GM12891 (cell line): ENCODE results near the gene LAT. TPM values are rescaled to one million over a fixed set of nuclear protein-coding genes. Genes with fewer than 3 reads are reported as not detected.
"Not testable (repeated sequence)": the region's sequence is repeated elsewhere in the genome, so short reads cannot be mapped to it uniquely, and the experiment has no call there.

Source experiments
- DNase-seq: peaks from one replicate; pipeline ENCODE4 v3.0.0; 2011; ENCODE audit warnings: low spot score; ENCODE audit not compliant: insufficient read length
- FAIRE-seq: peaks from 2 replicates; lab custom pipeline; 2011; peaks lifted over from hg19 to GRCh38; lab: Jason Lieb, UNC
- PAX5 ChIP-seq: IDR thresholded peaks from 2 replicates; pipeline ENCODE4 v1.6.1; 2011; ENCODE audit warnings: low read length, moderate library complexity, mild to moderate bottlenecking; ENCODE audit not compliant: insufficient read depth, severe bottlenecking
- POLR2A ChIP-seq: IDR thresholded peaks from 2 replicates; pipeline ENCODE4 v1.6.1; 2011; ENCODE audit warnings: low read depth, low read length, control low read depth
- POLR2AphosphoS5 ChIP-seq: IDR thresholded peaks from 2 replicates; pipeline ENCODE4 v1.6.1; 2011; ENCODE audit warnings: low read depth, low read length, control low read depth
- POU2F2 ChIP-seq: IDR thresholded peaks from 2 replicates; pipeline ENCODE4 v1.6.1; 2011; ENCODE audit warnings: low read depth, mild to moderate bottlenecking, control low read depth, low read length, moderate library complexity
- SPI1 ChIP-seq: IDR thresholded peaks from 2 replicates; pipeline ENCODE4 v1.6.1; 2011; ENCODE audit warnings: low read depth, low read length, control low read depth
- TAF1 ChIP-seq: IDR thresholded peaks from 2 replicates; pipeline ENCODE4 v1.6.1; 2011; ENCODE audit warnings: low read depth, low read length, control low read depth
- polyA plus RNA-seq: library from polyadenylated mRNA; unstranded; fragments of >200 nt; gene quantifications from one replicate; pipeline ENCODE4 v1.2.1, GENCODE V29; 2012; ENCODE audit warnings: low read depth, missing spikeins, inconsistent platforms; ENCODE audit not compliant: missing spikeins

The LAT gene, protein sequence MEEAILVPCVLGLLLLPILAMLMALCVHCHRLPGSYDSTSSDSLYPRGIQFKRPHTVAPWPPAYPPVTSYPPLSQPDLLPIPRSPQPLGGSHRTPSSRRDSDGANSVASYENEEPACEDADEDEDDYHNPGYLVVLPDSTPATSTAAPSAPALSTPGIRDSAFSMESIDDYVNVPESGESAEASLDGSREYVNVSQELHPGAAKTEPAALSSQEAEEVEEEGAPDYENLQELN
- polyA plus RNA-seq = 3.6 TPM

DNA sequence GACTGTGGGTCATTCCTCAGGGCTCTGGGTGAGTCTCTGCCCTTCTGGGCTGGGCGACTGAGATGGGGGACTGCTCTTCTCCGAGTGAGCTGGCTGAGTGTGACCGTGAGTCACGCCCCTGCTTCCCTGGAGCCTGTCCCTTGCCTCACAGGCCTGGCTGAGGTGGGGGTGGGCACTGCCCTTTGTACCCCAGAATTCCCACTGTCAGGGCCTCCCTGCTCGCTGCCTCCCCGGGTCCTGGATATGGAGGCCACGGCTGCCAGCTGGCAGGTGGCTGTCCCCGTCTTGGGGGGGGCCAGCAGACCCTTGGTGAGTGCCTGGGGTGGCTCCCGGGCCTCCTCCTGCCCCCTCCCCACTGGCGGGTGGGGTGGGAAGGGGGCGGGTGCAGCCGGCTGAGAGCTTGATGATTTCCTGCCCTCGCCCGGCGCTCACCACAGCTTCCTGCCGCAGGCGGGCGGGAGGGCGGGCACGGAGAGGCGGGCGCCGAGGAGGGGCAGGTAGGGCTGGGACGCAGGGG is at the start of gene LAT:
Gene LAT, plus strand, starts transcription at position 434 of the 517 bp plus-strand sequence. CDS start 366 bp downstream, outside the sequence.
- FAIRE-seq (peak; percentile 57), DNase-seq (no peak)
- TF ChIP-seq PAX5 (no peak), TAF1 (no peak), POLR2A (no peak), SPI1 (no peak), POLR2AphosphoS5 (no peak), POU2F2 (no peak)

DNA sequence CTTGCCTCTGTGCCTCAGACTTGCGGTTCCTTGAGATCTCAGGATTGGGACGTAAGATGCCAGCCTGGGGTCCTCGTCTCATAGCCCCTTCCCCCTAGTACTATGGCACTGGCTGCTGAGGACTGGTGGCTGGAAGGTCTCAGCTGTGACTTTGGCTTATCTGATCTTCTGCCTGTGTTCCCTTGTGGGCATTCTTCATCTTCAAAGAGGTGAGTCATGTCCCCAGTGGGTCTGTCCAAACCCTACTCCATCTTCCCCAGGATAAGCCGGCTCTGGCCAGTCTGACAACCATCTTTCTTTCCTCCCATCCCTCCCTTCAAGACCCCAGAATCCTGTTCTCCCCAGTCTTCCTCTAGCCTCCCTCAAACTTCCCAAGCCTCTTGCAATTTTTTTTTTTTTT is 49.5 kb upstream of the LAT start:
- TF ChIP-seq POLR2AphosphoS5 (no peak), TAF1 (no peak), SPI1 (no peak), POU2F2 (no peak), PAX5 (no peak), POLR2A (no peak)
- DNase-seq (no peak), FAIRE-seq (no peak)

DNA sequence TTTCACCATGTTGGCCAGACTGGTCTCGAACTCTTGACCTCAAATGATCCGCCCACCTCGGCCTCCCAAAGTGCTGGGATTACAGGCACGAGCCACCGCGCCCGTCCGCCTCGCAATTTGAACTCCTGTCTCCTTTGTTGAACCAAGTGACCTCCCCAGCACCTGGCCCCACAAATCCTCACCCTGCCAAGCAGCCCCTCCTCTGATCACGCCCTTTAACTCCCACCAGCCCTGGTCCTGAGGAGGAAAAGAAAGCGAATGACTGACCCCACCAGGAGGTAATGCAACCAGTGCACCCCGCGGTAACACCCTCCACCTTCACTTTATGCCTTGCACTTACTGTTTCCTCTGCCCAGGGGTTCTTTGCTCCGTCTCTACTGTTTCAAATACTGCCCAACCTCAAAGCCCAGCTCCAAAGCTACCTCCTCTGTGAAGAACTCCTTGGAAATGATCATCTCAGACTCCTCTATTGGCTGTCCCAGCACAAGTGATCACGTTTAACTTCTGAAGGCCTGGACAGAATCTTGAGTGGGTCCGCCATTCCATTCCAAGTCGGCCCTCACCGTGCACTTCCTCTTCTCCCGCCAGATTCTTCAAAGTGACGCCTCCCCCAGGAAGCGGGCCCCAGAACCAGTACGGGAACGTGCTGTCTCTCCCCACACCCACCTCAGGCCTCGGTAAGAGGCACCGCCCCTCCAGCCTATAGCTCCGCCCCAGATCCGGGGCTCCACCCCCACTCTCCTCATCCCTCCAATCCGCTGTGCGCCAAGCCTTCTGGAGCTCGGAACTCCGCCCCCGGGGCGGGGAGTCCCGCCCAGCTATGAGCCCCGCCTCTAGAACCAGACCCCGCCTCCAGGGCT is 48.7 kb upstream of the LAT start:
- TF ChIP-seq SPI1 (peak; percentile 46; the same call in 1 of the 2 replicates), POLR2AphosphoS5 (no peak)
- FAIRE-seq (peak; percentile 84), DNase-seq (peak; percentile 91)

DNA sequence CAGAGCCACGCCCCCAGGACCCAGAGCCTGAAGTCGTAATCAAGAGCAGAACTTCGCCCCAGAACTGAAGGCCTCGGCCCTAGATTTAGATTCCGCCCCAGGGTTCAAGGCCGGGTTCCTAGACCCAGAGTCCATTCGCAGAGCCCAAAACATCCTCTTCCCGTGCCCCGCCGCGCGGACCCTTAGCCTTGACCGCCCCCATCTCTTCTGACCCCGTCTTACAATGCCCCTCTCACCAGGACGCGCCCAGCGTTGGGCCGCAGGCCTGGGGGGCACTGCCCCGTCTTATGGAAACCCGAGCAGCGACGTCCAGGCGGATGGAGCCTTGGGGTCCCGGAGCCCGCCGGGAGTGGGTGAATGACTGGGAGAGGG is 48.1 kb upstream of the LAT start:
- no peak for FAIRE-seq

DNA sequence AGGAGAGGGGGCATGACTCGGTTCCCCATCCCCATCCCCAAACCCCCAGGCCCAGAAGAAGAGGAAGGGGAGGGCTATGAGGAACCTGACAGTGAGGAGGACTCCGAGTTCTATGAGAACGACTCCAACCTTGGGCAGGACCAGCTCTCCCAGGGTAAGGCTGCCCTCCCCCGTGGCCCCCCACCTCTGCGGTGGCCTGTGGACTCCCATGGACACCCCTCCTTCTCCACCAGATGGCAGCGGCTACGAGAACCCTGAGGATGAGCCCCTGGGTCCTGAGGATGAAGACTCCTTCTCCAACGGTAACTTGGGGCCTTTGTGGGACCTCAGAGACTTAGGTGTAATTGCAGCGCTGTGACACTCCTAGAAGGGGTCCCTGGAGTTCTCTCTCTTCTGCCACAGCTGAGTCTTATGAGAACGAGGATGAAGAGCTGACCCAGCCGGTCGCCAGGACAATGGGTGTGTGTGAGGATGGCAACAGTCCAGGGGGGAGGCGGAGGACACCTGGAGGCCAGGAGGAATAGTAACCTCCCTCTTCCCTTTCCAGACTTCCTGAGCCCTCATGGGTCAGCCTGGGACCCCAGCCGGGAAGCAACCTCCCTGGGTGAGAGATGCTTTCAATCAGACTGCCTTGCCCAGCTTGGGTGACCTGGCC is 47.5 kb upstream of the LAT start:
- DNase-seq (no peak), FAIRE-seq (no peak)
- no peak for TF ChIP-seq SPI1

More for the DNA sequence above, 48.1 kb upstream of the LAT start:
- no peak for DNase-seq
- TF ChIP-seq SPI1 (no peak), PAX5 (no peak), TAF1 (no peak), POLR2AphosphoS5 (no peak), POLR2A (no peak), POU2F2 (no peak)

DNA sequence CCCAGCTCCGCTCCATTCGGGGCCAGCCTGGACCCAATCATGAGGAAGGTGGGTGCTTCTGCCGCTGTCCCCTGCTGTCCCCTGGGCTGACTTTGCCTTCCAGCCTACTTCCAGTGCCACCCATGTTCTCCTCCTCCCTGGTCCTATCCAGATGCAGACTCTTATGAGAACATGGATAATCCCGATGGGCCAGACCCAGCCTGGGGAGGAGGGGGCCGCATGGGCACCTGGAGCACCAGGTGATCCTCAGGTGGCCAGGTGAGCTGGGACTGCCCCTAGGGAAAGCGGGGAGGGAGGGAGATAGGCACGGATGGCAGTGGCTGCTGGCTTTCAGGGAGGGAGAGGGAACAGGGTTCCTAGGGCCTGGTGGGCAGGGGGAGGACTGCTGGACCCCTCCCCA is 46.1 kb upstream of the LAT start:
- TF ChIP-seq PAX5 (no peak), TAF1 (no peak), POU2F2 (no peak), SPI1 (no peak), POLR2AphosphoS5 (no peak), POLR2A (no peak)
- no peak for DNase-seq
- FAIRE-seq = no peak

DNA sequence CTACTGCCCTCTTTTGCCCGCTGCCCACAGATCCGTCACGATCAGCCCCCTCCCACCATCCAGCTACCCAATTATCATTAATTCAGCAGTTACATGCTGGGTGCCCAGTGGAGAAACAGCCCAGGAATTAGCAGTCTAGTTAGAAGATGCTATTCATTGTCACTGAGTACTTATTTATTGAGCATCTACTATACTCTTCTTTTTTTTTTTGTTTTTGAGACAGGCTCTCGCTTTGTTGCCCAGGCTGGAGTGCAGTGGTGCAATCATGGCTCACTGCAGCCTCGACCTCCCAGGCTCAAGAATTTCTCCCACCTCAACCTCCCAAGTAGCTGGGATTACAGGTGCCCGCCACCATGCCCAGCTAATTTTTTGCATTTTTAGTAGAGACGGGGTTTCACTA is 45.0 kb upstream of the LAT start:
- FAIRE-seq, DNase-seq: not testable (repeated sequence)

DNA sequence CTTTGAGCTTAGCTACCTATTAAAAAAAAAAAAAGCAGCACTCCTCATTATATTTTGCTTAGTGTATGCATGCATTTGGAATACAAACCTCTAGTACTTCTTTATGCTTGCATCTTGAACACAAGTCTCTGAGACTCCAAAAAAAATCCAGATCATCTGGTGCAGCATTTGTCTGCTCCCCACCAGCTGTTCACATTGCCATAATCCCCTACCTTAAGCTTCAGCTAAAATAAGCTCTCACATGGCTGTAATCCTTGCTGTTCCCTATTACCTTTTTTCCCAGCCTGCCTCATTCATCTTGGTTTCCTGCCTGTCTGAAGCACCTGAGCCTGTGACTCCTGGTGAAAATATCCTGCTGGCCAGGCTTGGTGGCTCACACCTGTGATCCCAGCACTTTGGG is 41.6 kb upstream of the LAT start:
- FAIRE-seq = no peak
- no peak for DNase-seq

DNA sequence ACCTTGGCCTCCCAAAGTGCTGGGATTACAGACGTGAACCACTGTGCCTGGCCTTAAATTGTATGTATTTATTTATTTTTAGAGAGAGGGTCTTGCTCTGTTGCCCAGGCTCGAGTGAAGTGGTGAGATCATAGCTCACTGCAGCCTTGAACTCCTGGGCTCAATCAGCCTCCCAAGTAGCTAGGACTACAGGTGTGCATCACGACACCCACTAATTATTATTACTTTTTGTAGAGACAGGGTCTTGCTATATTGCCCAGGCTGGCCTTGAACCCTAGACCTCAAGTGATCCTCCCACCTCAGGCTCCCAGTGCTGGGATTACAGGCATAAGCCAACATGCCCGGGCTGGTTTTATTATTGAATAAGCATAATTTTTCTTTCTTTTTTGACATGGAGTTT is 38.2 kb upstream of the LAT start:
- TF ChIP-seq SPI1 (no peak), POLR2AphosphoS5 (no peak), PAX5 (no peak), TAF1 (no peak), POLR2A (no peak), POU2F2 (no peak)

More for the DNA sequence above, 41.6 kb upstream of the LAT start:
- no peak for TF ChIP-seq POLR2AphosphoS5

More for the DNA sequence above, 38.2 kb upstream of the LAT start:
- DNase-seq (no peak), FAIRE-seq (no peak)
